NCI-H82 (cell line): ENCODE data around the gene SETD5.

Source experiments
- DNase-seq: peaks from one replicate; lab custom pipeline; 2025; lab: John Stamatoyannopoulos, UW

SETD5 gene

DNA sequence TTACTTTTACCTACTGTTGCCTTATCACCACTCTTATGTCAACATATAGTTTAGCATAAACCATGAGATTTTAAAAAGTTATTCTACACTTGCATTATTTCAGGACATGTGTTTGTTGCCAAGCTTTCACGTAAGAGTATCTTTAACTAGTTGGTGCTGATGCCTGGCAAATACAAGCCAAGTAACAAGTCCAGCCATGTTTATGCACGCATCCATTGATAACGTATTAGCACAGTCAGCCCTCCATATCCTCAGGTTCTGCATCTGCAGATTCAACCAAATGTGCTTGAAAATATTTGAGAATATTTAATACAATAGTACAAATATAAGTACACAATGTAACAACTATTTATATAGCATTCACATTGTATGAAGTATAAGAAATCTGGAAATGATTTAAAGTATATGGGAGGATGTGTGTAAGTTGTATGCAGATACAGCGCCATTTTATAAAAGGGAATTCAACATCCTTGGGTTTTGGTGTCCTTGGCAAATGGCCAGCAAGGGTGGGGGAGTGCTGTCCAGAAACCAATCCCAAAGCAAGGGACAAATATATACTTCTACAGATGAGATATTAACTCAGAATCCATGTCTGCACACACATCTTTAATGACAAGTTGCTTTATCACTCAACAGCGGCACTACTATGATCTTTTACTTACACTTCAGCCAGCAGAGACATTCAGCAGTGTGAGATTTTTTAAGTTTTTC lies 8.7 kb upstream of the SETD5 start:
- no peak for DNase-seq

DNA sequence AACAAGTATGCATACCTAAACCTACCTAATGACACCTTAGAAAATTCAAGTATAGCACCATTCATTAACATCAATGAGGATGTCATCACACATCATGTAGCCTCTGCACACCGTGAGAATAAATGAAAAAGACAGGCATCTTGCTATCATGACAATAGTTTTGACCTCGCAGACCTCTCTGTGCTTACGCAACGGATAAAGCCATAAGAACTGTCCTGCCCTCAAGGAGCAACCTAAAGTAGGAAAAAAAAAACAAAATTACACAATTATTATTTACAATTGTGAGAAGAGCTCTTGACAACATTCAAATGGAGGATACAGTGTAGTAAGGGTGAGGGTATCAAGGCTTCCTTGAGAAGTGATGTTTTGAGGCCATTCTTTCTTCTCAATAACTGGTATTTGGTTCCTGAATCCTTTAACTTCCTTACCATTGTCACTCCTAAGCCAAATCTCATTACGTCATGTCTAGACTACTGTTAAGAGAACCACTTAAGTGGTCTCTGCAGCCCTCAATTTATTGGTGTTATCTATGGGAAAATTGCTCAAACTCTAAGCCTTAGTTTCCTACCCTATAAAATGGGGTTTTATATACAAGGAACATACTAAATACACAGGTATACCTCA lies 7.0 kb upstream of the SETD5 start:
- DNase-seq, result peak; percentile 18

DNA sequence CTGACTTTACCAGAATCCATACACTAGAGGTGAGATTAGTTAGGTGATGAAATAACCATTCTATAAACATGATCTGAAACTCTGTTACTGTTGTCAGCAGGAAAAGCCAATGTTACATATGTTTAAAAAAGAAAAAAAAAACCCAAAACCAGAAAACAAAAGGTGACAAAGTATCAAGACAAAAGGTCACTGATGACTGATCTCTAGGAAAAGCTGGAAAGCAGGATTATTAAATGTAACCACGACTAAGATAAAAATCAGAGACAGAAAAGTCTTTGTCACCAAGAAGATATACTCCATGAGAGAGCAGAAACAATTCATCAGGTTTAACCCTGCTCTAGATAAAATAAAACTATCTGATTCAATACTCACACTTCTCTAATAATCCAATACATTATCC lies 5.4 kb upstream of the SETD5 start:
- DNase-seq, result no peak

DNA sequence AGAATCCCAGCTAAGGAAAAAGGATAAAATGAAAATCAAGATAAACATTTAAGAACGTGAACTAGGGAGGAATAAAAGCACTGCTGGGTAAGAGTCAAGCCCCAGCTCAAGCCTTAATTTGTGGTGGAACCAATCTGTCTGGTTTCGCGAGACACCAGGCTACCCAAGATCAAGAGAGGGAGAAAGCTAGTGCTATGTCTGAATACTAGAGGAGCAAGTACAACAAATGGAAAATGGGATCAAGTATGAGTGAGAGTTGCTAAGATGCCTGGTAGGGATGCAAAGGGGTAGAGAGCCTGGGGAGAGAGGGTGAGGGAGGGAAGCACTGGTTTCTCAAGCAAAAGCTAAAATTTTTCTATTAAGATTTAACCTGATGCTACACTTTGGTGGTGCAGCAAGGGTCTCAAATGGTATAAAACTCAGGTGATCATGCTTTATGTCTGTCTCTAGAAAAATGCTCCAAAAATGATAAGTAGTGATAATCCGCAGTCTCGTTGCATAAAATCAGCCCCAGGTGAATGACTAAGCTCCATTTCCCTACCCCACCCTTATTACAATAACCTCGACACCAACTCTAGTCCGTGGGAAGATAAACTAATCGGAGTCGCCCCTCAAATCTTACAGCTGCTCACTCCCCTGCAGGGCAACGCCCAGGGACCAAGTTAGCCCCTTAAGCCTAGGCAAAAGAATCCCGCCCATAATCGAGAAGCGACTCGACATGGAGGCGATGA lies 1.7 kb upstream of the SETD5 start:
- no peak for DNase-seq

DNA sequence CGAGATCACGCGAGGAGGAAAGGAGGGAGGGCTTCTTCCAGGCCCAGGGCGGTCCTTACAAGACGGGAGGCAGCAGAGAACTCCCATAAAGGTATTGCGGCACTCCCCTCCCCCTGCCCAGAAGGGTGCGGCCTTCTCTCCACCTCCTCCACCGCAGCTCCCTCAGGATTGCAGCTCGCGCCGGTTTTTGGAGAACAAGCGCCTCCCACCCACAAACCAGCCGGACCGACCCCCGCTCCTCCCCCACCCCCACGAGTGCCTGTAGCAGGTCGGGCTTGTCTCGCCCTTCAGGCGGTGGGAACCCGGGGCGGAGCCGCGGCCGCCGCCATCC lies 1.1 kb upstream of the SETD5 start:
- peak; percentile 95 for DNase-seq

DNA sequence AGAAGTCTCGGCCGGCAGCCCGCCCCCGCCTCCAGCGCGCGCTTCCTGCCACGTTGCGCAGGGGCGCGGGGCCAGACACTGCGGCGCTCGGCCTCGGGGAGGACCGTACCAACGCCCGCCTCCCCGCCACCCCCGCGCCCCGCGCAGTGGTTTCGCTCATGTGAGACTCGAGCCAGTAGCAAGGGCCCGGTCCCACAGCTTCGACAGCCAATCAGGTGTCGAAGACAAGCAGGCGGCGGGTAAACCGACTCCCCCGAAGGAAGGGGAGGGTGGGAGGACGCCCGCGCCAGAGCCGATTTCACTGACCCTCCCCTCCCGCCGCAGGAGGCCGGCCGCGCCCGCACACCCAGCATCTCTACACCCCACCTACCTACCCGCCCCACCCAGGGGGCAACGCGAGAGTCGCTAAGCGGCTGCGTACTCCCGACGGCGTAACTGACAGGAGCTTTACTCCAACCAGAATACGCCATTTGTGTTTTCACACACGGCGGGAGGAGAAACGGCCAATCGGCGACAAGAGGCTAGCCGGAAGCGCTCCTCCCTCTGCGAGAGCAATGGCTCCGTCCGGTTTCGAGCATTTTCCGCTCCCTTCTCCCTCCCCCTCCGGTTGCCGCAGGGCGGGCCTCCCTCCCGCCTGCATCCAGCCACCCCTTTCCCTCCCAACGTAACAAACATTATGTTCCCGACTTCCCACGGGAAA lies 633 bp upstream of the SETD5 start:
- peak; percentile 98 for DNase-seq

DNA sequence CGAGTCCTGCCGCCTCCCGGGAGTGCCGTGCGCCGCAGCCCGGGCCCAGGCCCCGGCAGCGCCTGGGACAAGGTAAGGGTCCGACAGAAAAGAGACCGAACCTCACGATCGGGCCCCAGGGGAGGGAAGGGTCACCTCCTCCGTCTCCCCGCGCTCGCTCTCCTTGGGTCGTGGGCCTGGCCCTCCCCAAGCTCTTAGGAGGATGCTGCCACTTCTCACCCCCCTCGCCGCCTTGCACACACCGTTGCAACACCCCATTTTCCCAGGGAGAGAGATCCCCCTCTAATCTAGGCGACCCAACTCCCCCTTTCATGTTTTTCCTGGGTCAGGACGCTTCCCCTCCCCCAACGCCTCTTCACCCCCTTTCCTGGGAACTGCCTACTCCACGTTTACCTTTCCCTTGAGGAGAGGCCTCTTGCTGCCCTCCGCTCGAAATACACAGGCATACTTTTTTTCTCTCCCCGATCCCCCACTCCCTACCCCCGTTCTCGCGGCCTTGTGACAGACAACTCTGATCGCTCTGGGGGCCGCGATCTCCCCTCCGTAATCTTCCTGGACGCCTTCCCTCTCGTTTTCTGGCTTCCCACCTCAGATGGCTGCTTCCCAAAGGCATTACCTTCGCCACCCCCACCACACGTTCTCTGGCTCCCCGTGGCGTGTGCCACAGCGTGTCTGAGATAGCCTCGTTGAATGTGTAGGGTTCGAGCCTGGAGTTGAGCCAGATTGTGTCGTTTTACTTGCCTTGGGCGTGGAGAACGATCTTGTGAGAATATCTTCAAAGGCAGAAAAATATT lies 688 bp downstream of the SETD5 start:
- DNase-seq, result peak; percentile 60

DNA sequence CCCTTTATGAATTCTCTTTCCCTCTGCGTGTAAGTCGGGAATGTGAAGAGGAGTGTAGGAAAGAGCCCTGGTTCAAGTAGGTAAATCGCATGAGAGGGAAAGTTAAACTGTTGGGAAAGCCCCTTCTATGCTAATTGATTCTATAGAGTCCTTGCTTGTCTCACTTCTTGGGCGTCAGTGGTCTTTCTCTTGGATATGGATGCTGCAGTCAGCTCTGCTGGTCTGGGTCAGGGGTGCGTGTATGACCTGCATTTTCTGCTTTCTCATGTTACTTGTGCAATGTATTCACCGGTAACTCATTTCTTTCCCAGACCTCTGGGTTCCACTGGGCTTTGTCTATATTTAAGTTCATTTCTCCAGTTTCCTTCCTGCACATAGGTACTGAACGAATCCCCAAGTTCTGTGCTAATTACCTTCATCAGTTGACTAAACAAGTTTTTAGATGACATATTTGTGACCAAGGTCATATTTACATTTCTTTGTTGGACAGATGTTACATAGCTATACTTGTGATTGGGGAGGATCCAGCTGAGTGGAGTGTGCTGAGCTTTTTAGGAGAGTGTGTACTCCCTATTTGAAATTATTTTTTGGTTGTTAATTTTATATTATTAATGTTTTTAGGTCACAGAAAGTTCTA lies 1.4 kb downstream of the SETD5 start:
- peak; percentile 47 for DNase-seq

DNA sequence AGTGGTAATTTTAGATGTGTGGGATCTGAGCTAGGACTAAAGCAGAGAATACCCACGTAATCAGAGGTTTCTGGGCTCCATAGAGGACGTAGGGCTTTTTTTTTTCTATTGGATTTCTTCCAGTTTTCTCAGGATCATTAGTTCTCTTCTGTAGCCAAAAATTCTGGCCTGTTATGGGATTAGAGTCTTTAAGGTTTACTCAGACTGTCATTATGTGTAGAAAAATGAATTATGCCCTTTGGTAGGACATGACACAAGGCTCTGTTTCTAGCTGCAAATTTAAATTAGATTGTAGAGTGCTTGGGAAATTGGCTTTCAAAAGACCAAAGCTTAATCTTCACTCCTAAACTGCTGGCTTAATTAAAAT lies 1.9 kb downstream of the SETD5 start:
- DNase-seq, result peak; percentile 33

DNA sequence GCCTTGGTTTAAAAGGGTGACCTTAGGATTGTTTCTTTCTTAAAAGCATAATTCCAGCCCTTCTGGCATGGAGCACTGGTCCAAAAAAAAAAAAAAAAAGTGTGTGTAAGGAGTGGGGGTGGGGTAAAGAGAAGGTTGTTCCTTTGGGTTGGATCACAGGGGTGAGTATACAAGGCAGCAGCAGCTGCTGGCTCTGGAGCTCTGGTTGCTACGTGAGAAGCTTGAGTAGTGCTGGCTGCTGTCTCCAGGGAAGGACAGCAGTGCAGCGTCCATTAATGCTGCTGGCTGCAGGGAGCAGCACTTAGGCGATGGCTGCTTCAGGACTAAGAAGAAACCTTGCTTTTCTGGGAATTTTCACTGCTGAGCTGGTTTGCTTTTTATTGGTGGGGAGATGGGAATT lies 2.3 kb downstream of the SETD5 start:
- DNase-seq, result peak; percentile 96

DNA sequence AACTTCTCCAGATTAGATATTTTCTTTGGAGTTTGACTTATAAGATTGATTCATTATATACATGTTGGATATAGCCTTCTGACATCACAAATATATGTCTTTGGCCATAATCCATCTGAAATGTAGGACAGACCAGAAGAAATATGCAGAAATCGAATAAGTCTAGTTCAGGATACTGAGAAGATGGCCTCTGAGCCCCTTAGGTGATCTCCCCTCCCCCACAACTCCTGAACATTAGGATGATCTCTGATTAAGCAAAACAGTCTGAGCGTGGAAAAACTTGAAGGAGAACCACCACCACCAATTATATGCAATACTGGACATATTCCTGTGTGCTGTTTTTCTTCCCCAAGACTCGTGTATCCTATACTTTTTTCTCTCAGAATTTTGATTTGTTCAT lies 3.2 kb downstream of the SETD5 start:
- DNase-seq, result peak; percentile 88

DNA sequence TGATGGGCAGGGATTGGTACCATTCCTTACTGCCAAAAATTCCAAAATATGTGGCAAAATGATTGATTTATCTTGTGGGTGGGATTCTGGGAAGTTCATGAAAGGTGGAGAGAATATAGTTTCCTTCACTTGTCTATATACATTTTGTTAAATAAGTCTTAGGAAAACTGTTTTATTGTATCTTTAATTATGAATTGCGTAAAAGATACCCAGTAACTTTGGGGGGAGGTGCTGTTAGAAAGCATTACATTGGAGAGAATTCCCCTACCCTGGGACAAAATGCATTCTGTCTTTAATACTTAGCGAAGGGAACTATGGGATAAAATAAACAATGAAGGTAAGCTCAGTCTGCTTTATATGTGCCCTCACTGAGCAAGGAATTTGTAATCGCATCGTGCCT lies 4.6 kb downstream of the SETD5 start:
- DNase-seq, result no peak

DNA sequence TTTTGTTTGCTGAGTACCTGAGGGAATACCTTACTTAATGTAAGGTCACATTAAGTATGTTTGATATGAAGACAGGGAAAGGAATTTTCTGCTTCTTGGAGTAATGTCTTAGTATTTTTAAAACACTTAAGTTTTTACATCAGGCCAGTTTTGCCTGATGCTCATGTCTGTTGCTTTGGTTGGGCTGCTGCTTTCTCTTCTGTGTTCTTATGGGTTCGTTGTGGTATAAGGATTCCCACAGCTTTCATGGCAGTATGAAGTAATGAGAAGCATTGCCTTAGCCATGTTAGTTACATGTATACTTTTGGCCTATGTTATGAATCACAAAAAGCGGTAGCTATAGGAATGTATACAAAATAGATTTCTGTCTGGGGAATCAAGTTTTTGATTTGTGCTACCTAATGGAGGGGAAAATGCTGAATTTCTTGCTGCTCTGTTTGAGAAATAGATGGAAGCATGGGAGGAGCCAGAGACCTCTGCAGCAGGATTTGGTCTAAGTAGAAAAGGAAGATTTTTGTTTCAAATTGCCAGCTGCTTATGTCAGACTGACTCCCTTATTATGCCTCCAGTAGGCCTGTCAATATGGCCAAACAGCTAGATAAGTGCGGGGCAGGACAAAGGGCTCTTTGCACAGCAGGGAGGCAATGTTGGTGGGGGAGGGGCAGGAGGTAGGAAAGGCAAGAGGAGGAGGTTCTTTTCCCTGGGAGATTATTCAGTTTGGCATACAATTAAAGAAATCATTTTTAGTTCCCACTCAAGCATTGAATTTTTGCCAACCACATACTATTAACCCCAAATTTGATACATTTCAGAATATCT lies 5.2 kb downstream of the SETD5 start:
- peak; percentile 91 for DNase-seq

DNA sequence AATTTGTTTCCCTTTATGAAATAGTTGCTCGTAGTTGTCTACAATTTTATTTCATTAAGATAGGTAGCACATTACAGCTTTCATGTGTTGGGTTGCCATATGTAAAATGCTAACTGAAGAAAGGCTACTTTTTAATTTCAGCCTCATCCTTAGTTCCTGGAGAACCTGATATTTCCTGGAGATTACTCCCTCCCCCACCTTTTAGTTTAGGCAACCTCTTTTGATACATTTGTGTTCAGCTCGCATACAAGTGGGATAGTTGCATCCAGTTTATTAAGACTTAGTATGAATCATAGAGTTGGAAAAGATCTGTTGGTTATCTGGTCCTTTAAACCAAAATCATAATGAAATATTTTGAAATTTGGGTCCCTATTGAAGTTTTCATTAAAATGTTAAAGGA lies 6.0 kb downstream of the SETD5 start:
- DNase-seq, result no peak

DNA sequence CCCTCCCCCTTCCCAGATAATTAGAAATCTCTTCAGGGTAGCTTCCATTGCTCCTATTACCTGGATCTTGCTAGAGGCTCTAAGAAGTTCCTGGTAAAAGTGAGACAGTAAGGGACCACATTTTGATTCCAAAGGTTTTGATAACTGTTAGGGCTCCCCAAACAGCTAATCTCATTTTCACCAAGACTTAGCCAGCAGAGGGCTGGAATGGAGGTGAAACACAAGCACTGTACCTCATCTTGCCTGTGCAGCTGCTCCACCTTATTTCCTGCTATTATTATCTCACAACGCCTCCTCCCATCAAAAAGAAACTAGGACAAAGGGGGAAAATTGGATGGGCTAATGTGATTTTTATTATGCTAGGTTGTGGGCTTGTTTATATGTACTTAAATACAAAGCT lies 7.3 kb downstream of the SETD5 start:
- peak; percentile 58 for DNase-seq

DNA sequence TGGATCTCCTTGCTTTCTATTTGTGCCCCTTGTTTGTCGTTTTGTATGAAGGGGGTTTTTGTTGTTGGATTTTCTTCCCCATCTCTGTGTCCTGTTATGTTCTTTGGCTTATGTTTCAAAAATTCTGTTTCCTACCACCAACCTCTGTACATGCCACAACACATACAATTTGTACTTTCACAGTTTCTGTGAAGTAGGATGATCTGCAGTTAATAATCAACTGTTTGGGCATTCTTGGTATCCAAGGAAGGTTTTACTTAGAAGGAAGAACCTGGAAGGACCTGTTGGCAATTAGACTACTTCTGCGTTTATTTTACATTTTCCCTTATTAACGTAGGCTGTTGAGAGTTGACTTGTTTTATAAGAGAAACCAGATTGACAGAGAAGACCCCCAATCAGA lies 8.3 kb downstream of the SETD5 start:
- DNase-seq, result no peak

DNA sequence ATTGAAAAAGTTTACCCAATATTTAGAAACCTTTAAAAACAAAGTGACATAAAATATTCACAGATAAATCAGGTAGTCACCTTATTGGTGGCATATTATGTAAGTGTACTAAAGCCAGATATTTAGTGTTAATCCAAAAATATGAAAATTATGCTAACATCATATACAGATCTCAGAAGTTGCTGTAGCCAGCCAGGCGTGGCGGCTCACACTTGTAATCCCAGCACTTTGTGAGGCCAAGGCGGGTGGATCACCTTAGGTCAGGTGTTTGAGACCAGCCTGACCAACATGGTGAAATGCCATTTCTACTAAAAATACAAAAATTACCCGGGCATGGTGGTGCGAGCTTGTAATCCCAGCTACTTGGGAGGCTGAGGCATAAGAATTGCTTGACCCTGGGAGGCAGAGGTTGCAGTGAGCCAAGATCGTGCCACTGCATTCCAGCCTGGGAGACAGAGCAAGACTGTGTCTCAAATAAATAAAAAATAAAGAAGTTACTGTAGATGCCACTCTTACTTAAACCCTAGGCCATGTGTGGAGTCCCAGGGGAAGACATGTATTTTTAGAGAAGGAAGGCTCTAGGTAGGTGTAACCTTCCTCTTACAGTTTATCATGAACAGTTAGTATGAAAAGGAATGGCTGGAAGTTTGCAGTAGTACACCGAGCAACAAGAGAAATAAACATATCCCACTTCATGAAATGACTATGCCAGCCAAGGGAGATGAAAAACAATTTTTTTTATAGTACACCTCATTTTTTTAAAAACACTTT lies 9.6 kb downstream of the SETD5 start:
- DNase-seq, result no peak

DNA sequence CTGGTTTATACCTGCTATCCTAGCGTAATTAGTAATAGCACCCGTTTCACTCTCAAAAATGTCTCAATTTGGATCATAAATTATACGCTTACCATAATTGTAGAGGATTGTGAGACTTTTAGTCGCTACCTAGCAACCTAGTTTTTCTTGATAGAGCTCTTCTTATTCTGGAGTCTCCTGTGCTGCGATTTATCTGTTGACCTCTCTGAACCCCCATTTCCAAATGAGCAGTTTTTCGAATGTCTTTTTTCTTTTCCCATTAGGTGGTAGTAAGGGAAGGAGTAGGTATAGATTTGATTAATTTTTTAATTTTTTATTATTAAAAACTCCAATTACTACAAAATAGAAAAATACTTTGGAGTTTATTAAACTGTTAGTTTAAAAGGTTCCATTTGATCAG lies 10.6 kb downstream of the SETD5 start:
- DNase-seq, result no peak

DNA sequence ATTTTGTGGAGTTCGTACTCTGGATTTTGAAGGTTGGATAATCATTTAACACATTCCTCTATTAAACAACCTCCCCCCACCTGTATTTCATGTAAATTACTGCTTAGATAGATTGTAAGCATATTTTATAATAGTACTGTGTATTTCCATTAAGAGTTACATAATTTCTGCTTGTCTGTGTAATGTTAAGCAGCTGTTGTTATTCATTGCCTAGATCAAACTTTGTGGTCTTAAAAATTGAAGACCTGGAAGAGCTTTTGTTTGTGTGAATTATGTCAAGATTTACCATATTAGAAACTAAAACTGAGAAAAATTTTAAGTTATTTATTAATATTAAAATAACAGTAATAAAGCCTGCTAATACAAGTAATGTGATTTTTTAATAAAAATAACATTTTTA lies 11.1 kb downstream of the SETD5 start:
- DNase-seq, result no peak
